GM18498 (cell line): ENCODE data around the gene OTULINL.

Experiments
- ATAC-seq: cut with Tn5 transposase; IDR thresholded peaks from one replicate; pipeline ENCODE4 v1.9.1; 2021; ENCODE audit warnings: mild to moderate bottlenecking, moderate library complexity; ENCODE audit not compliant: unreplicated experiment

The OTULINL gene

DNA sequence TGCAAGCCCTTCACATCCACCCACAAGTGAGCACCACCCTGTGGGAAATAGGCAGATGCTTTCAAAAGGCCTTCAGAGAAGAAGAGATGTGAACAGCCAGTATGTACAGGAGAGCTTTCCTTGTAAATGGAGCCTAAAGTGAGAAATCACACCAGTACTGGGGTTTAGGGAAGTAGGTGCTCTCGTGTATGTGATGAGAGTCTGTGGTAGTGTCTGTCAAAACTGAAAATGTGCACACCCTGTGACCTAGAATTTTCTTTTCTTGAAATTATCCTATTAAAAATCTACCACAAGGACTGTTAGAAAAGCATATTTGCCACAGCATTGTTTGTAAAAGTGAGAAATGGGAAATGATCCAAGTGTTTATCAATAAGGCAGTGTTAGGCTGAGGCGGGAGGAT lies 16.6 kb downstream of the OTULINL start:
- ATAC-seq, result peak; percentile 41

- no peak for ATAC-seq
These were observed 18.0 kb downstream of the OTULINL start for GRCh38 chr5:14599476-14600127.

GRCh38 chr5:14600846-14601245 lies 19.3 kb downstream of the OTULINL start:
- ATAC-seq, result no peak

DNA sequence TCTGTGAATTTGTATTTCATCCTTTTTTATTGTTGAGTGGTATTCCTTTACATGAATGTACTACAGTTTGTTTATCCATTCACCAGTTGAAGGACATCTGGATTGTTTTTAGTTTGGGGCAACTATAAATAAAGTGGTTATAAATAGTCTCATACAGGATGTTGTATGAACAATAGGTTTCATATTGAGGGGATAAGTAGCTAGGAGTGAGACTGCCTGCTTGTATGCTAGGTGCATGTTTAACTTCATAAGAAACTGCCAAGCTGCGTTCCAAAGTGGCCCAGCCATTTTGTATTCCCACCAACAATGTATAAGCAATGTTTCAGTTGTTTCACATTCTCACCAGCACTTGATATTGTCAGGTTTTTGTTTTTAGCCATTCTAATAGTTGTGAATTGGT lies 21.5 kb downstream of the OTULINL start:
- no peak for ATAC-seq

DNA sequence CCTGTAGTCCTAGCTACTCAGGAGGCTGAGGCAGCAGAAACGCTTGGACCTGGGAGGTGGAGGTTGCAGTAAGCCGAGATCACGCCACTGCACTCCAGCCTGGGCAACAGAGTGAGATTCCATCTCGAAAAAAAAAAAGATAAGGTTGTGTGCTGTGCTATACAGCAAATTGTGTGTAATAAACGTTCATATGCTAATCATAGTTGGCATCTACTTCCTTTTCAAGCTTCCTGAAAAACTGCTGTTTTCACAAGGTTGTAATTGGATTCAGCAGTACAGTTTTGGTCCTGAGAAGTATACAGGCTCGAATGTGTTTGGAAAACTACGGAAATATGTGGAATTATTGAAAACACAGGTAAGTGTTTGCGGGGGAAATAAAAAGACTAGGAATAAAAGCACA lies 25.5 kb downstream of the OTULINL start:
- no peak for ATAC-seq

- no peak for ATAC-seq
These were observed 26.6 kb downstream of the OTULINL start for GRCh38 chr5:14608169-14608568.

GRCh38 chr5:14611737-14612136 lies 30.1 kb downstream of the OTULINL start:
- ATAC-seq, result no peak

DNA sequence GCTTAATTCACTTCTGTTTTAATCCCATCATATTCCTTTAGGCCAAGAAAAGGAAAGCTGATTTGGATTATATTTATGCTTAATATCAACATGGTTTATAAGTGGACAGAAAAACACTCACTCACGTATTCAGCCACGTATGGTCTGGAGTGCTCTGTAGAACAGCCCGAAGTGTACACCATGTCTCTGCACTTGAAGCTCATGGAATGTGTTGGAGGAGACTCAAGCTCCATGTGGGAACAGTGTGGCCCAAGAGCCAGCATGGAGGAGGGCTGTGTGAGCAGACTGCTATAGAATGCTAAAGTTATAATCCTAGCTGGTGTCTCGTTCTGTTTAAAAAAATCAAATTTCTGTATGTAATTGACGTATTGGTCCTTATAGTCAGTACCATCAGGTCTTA lies 32.9 kb downstream of the OTULINL start:
- ATAC-seq, result no peak

GRCh38 chr5:14615365-14615764 lies 33.8 kb downstream of the OTULINL start:
- no peak for ATAC-seq

GRCh38 chr5:14617441-14617840 lies 35.8 kb downstream of the OTULINL start:
- ATAC-seq, result no peak

DNA sequence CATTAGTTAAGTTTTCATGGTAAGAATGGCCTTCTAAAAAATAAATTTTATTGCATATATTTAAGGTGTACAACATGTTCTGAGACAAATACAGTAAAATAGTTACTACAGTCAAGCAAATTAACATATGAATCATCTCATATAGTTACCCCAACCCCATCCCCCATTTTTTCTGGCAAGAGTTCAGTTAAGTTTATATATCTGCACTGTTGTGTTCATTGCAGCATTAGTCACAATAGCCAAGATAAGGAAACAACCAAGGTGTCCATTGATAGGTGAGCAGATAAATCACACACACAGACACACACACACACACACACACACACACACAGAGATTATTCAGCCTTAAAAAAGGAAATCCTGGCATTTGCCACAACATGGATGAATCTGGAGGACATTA lies 45.7 kb downstream of the OTULINL start:
- no peak for ATAC-seq

GRCh38 chr5:14628346-14628745 lies 46.8 kb downstream of the OTULINL start:
- peak; percentile 57 for ATAC-seq

DNA sequence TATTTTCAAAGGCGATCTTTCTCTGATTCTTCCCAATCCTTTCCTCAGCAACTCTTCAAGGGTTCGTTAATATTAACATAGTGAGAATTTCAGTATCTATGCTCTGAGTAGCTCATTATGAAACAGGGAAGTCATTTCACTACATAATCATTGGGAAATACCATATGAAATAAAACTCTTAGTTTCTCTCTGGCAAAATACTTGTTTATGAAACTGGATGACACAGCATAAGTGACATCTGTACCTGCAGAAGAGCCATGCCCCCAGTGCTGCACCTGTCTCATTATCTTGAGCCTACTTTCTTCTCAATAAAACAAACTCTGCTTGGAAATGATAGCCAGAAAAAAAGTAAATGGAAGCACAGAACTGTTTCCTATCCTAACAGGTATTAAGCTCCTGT lies 49.1 kb downstream of the OTULINL start:
- no peak for ATAC-seq

GRCh38 chr5:14635656-14636055 lies 54.1 kb downstream of the OTULINL start:
- no peak for ATAC-seq

- no peak for ATAC-seq
These were observed 59.2 kb downstream of the OTULINL start for GRCh38 chr5:14640765-14641164.

DNA sequence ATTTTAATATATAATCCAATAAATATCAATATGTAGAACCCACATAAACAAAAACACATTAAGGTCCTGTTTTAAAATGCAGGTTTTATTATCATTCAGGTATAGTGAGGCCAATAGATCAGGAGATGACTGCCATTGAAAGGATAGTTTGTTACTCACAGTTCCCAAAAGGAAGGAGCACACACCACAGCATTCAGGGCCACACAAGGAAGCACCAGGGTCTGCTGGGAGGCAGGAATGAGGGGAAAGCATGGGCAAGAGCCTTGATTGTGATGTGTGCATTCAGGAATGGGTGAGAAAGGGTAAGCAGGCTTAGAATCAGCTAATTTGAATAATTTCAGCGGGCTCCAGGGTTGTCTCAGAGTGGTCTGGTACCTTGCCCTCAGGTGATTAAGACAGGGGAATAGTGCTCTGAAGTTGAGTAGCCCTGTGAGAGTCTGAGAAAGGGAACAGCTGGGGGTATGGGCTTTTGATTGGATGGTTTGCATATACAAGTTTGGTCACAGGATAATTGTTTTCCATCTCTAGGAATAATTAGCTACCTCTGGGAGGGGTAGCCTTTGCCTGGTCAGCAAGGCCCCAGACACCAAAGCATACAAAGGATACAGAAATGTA lies 63.1 kb downstream of the OTULINL start:
- no peak for ATAC-seq

DNA sequence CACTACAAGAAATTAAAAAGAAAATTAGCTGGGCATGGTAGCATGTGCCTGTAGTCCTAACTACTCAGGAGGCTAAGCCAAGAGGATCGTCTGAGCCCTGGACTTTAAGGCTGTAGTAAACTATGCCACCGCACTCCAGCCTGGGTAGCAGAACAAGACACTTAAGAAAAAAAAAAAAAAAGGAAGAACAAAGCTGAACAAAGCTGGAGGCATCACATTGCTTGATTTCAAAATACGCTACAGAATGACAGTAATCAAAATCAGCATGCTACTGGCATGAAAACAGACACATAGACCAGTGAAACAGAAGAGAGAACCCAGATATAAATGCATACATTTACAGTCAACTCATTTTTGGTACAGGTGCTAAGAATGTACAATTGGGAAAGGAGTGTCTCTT lies 68.5 kb downstream of the OTULINL start:
- ATAC-seq, result no peak

GRCh38 chr5:14655146-14655741 lies 73.7 kb downstream of the OTULINL start:
- ATAC-seq, result no peak

DNA sequence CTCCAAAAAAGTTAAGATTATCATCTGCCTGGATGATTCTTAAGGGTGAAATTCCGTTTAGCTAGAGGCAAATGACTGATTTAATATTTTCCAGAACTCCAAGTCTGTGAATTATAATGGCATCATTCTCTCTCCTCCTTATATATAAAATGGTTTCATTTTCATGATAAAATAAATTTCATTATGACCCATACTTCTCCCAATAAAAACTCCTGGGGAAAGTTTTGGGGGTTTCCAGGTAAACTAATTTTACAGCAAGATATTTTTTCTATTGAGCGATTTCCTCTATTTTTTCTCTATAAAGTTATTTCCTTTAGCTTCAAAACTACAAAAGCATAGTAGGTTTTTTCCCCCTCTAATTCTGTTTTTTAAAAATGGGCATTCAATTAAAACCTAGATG lies 75.3 kb downstream of the OTULINL start:
- ATAC-seq, result no peak

DNA sequence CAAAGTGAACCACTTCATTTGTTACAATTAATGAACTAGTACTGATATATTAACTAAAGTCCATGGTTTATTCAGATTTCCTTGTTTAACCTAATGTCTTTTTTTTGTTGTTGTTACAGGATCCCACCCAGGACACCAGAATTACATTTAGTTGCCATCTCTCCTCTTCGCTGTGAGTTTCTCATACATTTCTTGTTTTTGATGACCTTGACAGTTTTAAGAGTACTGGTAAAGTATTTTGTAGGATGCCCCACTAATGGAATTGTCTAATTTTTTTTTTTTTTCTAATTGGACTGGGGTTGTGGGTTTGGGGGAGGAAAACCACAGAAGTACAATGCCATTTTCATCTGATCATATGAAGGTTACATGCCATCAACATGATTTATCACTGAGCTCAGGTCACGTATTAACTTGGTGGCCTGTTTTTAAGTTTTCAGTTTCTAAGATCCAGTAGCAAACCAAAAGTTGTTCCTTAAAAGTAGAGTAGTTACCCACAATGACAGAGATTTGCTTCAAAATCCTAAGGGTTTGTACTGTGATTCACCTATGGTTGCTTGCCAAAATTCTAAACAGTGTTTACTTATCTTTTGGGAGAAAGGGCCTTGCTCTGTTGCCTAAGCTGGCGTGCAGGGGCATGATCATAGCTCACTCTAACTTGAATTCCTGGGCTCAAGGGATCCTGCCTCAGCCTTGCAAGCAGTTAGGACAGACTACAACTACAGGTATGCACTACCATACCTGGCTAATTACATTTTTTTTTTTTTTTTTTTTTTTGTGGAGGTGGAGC lies 78.4 kb downstream of the OTULINL start:
- no peak for ATAC-seq

DNA sequence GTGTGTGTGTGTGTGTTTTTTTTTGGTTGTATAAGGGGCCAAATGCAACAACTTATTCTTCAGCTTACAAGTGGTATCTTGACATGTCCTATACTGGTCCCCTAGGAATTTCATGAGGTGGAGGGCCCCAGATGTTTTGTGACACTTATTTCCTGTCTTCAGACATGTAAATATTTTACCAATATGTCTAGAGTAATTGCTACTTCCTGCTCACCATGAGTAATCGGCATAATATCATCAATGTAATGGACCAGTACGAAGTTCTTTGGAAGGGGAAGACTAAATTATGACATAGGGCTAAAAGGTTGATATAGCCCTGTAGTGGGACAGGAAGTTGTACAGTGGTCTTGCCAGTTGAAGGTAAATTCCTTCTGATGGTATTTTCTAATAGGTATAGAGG lies 79.2 kb downstream of the OTULINL start:
- ATAC-seq, result no peak
